NCI-H128 (cell line): ENCODE data around the gene CSN3.
"Not testable (repeated sequence)": the region's sequence is repeated elsewhere in the genome, so short reads cannot be mapped to it uniquely, and the experiment has no call there.

Experiments used
- DNase-seq: peaks from one replicate; lab custom pipeline; 2025; ENCODE audit not compliant: unreplicated experiment; lab: John Stamatoyannopoulos, UW

Gene CSN3

DNA sequence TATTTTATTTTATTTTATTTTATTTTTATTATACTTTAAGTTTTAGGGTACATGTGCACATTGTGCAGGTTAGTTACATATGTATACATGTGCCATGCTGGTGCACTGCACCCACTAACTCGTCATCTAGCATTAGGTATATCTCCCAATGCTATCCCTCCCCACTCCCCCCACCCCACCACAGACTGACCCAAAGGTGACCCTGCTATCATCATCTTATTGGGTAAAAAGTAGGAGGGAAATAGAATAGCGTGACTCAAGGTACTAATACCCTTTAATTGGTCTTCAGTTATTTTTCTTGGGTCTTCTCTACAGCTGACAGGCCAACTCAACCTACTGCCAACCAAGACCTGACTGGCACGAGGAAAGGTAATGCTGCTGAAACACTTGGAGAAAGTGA, at the start of gene CSN3:
Gene CSN3, plus strand, starts transcription at position 301 of the 400 bp plus-strand sequence. CDS start 2,223 bp downstream, outside the sequence.
- not testable (repeated sequence) for DNase-seq

- no peak for DNase-seq
These were observed 49.5 kb upstream of the CSN3 start for GRCh38 chr4:70192895-70193294.

DNA sequence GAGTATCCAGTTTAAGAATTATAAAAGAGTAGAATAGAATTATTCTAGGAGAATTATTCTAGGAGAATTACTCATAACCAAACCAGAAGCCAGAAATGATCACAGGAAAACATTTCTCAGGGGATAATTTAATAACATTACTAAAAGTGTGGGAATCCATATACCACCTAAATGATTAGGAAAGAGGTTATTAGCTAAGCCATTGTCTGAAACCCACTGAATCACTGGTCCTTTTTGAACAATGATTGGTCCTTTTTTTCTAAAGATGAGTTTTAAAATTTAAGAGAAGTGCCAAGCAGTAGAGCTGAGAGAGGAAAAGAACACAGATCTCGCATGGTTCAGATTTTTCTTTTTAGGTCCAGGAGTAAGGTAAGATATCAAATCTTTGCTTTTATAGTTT, 47.0 kb upstream of the CSN3 start, which contains the start of gene ODAM:
Gene ODAM, plus strand, starts transcription at position 301 of the 400 bp plus-strand sequence. CDS start 819 bp downstream, outside the sequence.
- no peak for DNase-seq

DNA sequence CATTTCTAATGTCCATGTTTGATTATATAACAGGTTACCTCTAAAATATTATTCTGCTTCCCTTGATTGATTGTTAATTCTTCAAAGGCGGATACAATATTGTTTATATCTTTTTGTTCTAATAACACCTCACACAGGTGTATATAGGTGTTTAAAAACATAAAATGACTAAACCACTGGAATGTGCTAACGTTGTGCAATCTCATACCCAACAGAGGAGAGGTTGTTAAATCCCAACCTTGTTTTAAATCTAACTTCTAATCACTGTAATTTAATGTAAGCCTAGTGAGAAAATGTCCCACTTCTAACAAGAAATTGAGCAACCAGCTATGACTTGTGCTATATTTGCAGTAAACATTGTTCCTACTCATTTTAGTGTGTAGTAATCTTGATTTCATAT, 45.5 kb upstream of the CSN3 start:
- DNase-seq: no peak

DNA sequence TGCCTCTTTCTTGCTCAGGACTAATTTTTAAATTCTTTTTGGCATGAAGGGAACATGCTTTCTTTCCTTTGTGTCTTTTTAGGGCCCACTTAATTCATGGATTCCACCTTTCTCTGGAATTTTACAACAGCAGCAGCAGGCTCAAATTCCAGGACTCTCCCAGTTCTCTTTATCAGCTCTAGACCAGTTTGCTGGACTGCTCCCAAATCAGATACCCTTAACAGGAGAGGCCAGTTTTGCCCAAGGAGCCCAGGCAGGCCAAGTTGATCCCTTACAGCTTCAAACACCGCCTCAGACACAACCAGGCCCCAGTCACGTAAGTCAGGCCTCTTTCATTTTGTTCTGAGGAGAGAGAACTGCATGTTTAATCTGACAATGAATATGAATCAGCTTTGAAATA, 44.6 kb upstream of the CSN3 start:
- no peak for DNase-seq

GRCh38 chr4:70203601-70204000, 38.8 kb upstream of the CSN3 start:
- no peak for DNase-seq

DNA sequence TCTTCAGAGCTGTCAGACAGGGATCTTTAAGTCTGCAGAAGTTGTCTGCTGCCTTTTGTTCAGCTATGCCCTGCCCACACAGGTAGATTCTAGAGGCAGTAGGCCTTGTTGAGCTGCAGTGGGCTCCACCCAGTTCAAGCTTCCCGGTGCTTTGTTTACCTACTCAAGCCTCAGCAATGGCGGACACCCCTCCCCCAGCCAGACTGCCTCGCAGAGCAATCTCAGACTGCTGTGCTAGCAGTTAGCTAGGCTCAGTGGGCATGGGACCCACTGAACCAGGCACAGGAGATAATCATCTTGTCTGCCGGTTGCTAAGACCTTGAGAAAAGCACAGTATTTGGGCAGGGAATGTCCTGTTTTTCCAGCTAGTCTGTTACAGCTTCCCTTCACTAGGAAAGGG, 29.6 kb upstream of the CSN3 start:
- not testable (repeated sequence) for DNase-seq

DNA sequence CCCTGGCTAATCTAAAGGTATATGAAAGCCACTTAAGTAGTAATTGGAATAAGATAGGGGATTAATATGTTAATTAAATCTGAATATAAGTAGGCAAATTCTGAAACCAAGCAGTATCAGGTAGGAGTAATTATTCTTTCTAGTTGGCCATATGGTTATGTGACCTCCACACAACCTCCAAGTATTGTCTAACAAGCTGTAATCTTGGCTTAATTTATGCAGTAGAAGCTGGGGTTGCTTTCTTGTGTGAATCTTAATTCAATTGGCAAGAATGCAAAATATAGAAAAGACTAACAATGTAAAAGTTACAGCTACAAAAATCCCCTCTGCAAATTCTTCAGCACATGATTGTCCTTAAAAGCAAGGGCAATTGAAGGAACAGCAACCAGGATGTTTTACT, 26.3 kb upstream of the CSN3 start:
- not testable (repeated sequence) for DNase-seq

DNA sequence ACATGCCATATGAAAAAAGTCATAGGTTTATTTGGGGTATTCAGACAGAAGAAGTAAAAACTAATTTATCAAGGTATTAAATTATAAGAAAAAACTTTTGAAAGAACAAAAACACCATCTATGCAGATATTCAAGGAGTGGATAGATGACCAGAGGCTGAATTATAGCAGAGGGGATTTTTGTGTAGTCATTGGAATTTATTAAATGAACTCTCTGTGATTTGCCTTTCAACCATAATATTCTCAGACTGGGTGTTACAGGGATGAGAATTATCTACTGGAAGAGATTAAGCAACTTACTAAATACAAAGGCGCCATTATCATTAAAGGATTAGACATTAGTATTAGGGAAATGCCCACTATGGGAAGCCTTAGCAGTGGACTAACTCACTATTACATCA, 25.8 kb upstream of the CSN3 start:
- DNase-seq: not testable (repeated sequence)

- not testable (repeated sequence) for DNase-seq
These were observed 21.0 kb upstream of the CSN3 start for GRCh38 chr4:70221389-70221788.

GRCh38 chr4:70221818-70222217, 20.6 kb upstream of the CSN3 start:
- not testable (repeated sequence) for DNase-seq

- no peak for DNase-seq
These were observed 16.6 kb upstream of the CSN3 start, which contains the start of gene FDCSP for GRCh38 chr4:70225824-70226223. FDCSP (plus strand) TSS chr4:70226124; CDS start chr4:70231195, 5,071 bp downstream.

DNA sequence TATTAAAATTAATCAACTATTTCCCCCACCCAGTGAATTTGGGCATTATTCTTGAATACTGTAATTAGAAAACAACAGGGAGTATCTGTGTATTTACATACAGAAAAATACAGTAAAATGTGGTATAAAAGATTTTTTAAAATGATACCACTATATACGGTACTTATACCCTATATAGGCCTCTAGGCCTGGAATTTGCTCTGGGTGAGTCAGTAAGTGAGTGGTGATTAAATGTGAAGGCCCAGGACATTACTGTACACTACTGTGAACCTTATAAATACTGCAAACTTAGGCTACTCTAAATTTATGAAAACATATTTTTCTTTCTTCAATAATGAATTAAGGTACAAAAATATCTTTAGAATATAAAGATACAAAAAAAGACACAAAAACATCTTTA, 6.3 kb upstream of the CSN3 start:
- no peak for DNase-seq

DNA sequence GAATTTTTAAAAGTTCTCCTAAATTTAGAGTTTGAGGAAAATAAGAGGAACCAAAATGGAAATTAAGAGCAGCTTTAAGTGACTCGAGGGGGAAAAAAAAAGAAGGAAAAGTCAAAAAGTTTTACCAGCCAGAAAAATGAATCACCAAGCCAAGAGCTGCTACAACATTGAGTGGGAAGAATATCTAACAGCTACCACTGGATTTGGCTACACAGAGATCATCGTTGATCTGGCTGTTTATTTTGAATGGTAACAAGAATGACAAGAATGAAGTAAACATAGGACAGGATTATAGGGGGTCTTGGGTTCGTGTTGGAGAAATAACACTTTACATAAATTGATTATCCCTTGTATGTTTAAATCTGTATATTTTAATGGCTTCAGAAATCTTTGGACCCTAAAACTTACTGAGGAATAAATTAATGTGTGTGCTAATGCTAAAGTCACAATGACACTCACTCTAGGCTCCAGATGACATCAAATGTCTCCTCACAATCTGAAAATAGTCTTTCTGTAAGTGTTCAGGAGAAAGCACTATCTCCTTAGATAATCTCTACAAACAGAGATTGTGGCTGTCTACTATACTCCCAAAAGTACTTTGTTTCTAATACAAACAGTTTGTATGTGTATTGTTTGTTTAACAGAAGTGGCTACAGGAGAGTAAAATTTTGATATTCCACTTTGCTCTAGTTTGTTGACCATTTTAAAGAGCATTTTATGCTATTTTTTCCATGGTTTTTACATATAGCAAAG, 3.1 kb upstream of the CSN3 start:
- DNase-seq: no peak

GRCh38 chr4:70239884-70240591, 2.4 kb upstream of the CSN3 start:
- DNase-seq: no peak

DNA sequence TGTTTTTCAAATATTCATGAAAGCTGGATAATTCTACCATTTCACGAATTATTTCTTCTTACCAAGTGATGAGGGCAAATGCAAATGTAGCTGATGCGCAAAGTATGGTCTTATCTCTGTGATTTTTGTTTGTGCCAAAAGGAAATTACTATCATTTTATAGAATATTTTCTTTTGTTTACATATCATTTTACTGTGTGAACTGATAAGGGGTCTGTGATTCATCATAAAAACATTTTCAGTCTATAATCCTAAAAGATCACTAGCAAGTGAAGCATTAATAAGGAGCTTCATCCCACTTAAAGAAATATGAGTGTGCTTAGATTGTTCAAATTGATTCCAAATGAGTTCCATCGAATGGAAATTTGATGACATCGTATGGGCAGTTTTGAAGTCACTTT, 694 bp downstream of the CSN3 start:
- no peak for DNase-seq

DNA sequence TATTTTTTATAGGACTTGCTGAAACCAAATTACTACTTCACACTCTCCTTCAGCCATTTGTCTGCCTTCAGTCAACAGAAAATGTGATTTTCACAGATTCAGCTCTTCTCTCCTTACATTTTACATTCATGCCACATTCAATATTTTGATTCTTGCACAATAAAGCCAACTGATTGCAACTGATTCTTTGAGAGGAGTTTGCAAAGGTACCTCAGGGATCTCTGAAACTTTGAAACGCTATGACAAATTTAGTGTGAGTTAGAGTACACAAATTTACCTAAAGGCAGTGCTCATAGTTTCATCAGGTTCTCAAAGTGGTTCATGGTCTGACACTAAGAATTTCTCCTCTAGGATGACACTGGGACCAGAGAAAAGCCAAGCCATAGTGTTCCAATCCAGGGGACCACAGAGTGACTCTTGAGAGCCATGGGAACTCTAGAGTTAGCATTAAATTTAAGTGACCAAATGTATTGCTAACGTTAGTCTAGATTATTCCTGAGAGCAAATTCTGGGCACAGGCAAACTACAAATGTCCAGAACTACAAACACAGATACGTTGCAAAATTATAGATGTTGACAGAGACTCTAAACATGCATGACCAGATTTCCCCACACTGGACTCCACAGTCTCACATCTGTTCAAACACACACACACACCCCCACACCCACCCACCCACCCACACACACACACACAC, 9.0 kb downstream of the CSN3 start:
- no peak for DNase-seq

DNA sequence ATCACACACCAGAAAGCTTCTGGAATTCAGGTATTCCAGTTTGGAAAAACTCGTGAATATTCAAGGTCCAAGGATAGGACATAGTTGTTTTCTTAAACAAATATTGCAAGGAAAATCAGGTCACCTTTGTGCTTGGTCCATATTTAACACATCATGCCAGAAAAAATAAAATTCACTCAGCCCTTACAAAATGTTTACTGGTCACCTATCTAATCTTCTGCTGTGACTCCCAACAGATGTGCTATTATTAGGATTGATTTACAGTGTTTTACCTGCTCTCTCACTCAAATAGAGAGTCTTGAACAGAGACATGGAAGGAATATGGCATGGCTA, 9.5 kb downstream of the CSN3 start:
- DNase-seq: no peak

GRCh38 chr4:70269674-70270073, 27.3 kb downstream of the CSN3 start:
- no peak for DNase-seq

- no peak for DNase-seq
These were observed 34.7 kb downstream of the CSN3 start for GRCh38 chr4:70277121-70277520.

DNA sequence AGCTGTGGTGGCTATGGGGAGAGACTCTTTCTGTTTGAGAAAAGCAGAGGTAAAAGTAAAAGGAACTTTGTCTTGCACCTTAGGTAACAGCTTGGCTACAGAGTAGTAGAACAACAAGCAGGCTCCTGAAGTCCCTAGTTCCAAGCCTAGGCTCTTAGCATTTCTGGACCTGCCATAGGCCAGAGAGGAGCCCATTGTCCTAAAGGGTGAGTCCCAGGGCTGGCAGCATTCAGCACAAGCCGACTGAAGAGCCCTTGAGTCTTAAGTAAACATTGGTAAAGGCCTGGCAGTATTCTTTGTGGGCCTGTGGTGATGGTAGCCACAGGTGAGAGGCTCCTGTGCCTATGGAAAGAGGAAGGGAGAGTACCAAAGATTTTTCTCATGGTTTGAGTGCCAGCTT, 38.2 kb downstream of the CSN3 start:
- no peak for DNase-seq

GRCh38 chr4:70288651-70289050, 46.3 kb downstream of the CSN3 start:
- no peak for DNase-seq
